Stomach (tissue), 9 donors: Measurements from ENCODE around the gene HSDL2. TPM values are rescaled to one million over a fixed set of nuclear protein-coding genes. Genes with fewer than 3 reads are reported as not detected.

ENCODE experiments used
- DNase-seq, 2 donors: peaks; one replicate each; pipeline versions ENCODE4 v3.0.0 to v3.0.0-alpha.2; 2013 to 2019
- H3K27ac ChIP-seq, 5 donors: fragments of 200-600 bp in 4 of 5; sonication (generic) in 4 of 5; one replicate each; pipeline ENCODE4 v1.5.1; 2013 to 2019; ENCODE audit warnings: mild to moderate bottlenecking in 1 of 5, moderate library complexity in 1 of 5
- H3K27me3 ChIP-seq, 3 donors: fragments of 200-600 bp; sonication (generic); one replicate each; pipeline ENCODE4 v1.5.1; 2017 to 2019; ENCODE audit warnings: mixed run types in 1 of 3
- H3K36me3 ChIP-seq, 4 donors: fragments of 200-600 bp; sonication (generic); 1 replicate in 3 of 4; 2 replicates in 1 of 4; pipeline ENCODE4 v1.5.1; 2016 to 2019
- H3K4me1 ChIP-seq, 4 donors: fragments of 200-600 bp; sonication (generic); one replicate each; pipeline ENCODE4 v1.5.1; 2016 to 2019
- H3K4me3 ChIP-seq, 4 donors: fragments of 200-600 bp; sonication (generic) in 3 of 4; one replicate each; pipeline ENCODE4 v1.5.1; 2016 to 2019; ENCODE audit warnings: mild to moderate bottlenecking in 1 of 4
- H3K9me3 ChIP-seq, 4 donors: fragments of 200-600 bp; sonication (generic); one replicate each; pipeline ENCODE4 v1.5.1; 2016 to 2019
- CTCF ChIP-seq, 7 experiments: fragments of 450-650 bp in 4 of 7; fragments of 200-600 bp in 3 of 7; sonication (generic) in 3 of 7; IDR thresholded peaks; one replicate each; pipeline ENCODE4 v1.5.1; 2016 to 2019; ENCODE audit warnings: antibody characterized with exemption in 7 of 7, control low read depth in 2 of 7, mild to moderate bottlenecking in 1 of 7
- EP300 ChIP-seq: sonication (generic); formaldehyde crosslinking; IDR thresholded peaks from one replicate; pipeline ENCODE4 v1.6.1; 2017; ENCODE audit warnings: antibody characterized with exemption
- POLR2A ChIP-seq, 4 donors: fragments of 450-650 bp; IDR thresholded peaks; one replicate each; pipeline ENCODE4 v1.6.1; 2016; ENCODE audit warnings: antibody characterized with exemption in 4 of 4, control low read depth in 2 of 4, mild to moderate bottlenecking in 1 of 4, moderate library complexity in 1 of 4
- POLR2AphosphoS5 ChIP-seq, 3 donors: sonication (generic); formaldehyde crosslinking; IDR thresholded peaks; one replicate each; pipeline ENCODE4 v1.6.1; 2016; ENCODE audit warnings: antibody characterized with exemption in 3 of 3
- WGBS, 5 donors: extraction: QIAGEN DNeasy Blood & Tissue Kit in 3 of 5; methylation state at CpG; one replicate each; pipeline versions ENCODE4 v1.1.5 to v1.1.7; 2013 to 2018; 5-methylcytosine and 5-hydroxymethylcytosine counted together
- intact Hi-C: fragments of 100-400 bp; cut with DNase I; formaldehyde crosslinking; loops from one replicate; pipeline ENCODE4 v1.15.1; 2023; ENCODE audit warnings: low total_unique reads
- polyA plus RNA-seq, 3 donors: library from polyadenylated mRNA; stranded (reverse); fragments of 200-250 nt; gene quantifications; one replicate each; pipeline ENCODE4 v1.2.3, GENCODE V29; 2013
- total RNA-seq, 5 donors: library from RNA; depleted of rRNA; stranded (reverse); fragments of >200 nt; gene quantifications; one replicate each; pipeline versions ENCODE4 v1.1.0 to v1.2.3, GENCODE V29; 2014 to 2016
- donor health status: healthy with polysubstance abuse.
- donor health status: Bipolar disorder and iron deficiency.
- donor health status: healthy.

The HSDL2 gene
- total and polyA plus RNA-seq, 8 donors, result 18.3 to 56.9 (median 24.8) TPM

DNA sequence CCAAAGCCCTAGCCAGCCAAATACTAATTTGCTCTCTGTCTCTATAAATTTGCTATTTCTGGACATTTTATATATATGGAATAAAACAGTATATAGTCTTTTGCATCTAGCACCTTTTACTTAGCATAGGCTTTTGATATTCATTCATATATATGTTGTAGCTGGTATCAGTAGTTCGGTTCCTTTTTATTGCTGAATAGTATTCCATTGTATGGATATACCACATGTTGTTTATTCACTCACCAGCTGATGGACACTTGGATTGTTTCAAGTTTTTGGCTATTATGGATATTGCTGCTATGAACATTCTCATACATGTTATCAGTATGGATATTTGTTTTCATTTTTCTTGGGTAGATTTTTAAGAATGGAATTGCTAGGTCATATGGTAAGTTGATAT lies 82.9 kb downstream of the HSDL2 start:
- no peak for DNase-seq
- Histone ChIP-seq H3K27me3 (no peaks in the 10 kb centered on the region), H3K9me3 (no peaks in the 10 kb centered on the region), H3K4me1 (no peaks in the 10 kb centered on the region), H3K36me3 (peaks cover 7 to 81% (median 72%) of the 10 kb centered on the region in 4 donors), H3K4me3 (no peak overlapping the region), H3K27ac (no peak overlapping the region)
- TF ChIP-seq CTCF (IDR thresholded peaks at IDR 0.05) (no peak), EP300 (no peak), POLR2AphosphoS5 (IDR thresholded peaks at IDR 0.05) (no peak), POLR2A (IDR thresholded peaks at IDR 0.05) (no peak)
- 85 to 100% (median 96%) methylated on average over 1 of the region's 1 CpG for WGBS, 5 donors
- intact Hi-C loops, result no loop called here

GRCh38 chr9:112465352-112465751 lies 85.4 kb downstream of the HSDL2 start:
- Histone ChIP-seq H3K9me3 (no peaks in the 10 kb centered on the region), H3K27ac (no peak overlapping the region), H3K36me3 (peaks cover 7 to 69% (median 56%) of the 10 kb centered on the region in 4 donors), H3K4me1 (no peaks in the 10 kb centered on the region), H3K27me3 (no peaks in the 10 kb centered on the region), H3K4me3 (no peak overlapping the region)
- TF ChIP-seq POLR2A (IDR thresholded peaks at IDR 0.05) (no peak), POLR2AphosphoS5 (IDR thresholded peaks at IDR 0.05) (no peak), EP300 (no peak), CTCF (IDR thresholded peaks at IDR 0.05) (no peak)
- intact Hi-C loops, result no loop called here
- WGBS, 5 donors, result 90 to 95% (median 94%) methylated on average over 4 of the region's 4 CpGs
- DNase-seq, result no peak

DNA sequence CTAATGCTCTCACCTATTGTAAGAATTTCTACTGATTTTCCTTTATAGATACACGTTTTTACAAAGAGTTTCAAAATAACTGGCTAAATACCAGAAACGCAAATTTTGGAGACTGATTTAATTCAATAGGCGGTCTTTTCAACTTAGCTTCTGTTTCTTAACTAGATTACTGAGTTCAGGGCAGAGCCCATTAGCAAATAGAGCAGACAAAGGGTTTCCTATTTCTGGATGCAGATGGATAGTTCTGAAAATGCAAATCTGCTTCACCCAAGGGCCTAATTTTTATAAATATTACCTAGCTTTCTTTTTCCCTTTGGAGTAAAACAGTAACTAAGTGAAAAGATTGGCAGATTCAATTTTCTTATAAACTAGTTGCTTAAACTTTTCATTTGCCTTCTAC lies 93.1 kb downstream of the HSDL2 start:
- no peak for TF ChIP-seq EP300
- TF ChIP-seq CTCF (IDR thresholded peaks at IDR 0.05), result no peak
- no peak for TF ChIP-seq POLR2A (IDR thresholded peaks at IDR 0.05)
- no peak for TF ChIP-seq POLR2AphosphoS5 (IDR thresholded peaks at IDR 0.05)
- WGBS, 5 donors, result 84 to 91% (median 85%) methylated on average over 3 of the region's 3 CpGs

GRCh38 chr9:112473986-112474385 lies 94.1 kb downstream of the HSDL2 start:
- Histone ChIP-seq H3K27ac (no peak overlapping the region), H3K4me1 (no peaks in the 10 kb centered on the region), H3K36me3 (peaks cover 0 to 53% (median 28%) of the 10 kb centered on the region in 4 donors), H3K9me3 (peaks cover 0 to 21% (median 8%) of the 10 kb centered on the region in 4 donors), H3K27me3 (no peaks in the 10 kb centered on the region), H3K4me3 (no peak overlapping the region)
- WGBS, 5 donors, result 87 to 98% (median 96%) methylated on average over 2 of the region's 2 CpGs
- DNase-seq, result no peak
- intact Hi-C loops, result no loop called here
- TF ChIP-seq CTCF (IDR thresholded peaks at IDR 0.05) (no peak), POLR2AphosphoS5 (IDR thresholded peaks at IDR 0.05) (no peak), POLR2A (IDR thresholded peaks at IDR 0.05) (no peak), EP300 (no peak)

More for the DNA sequence above, 93.1 kb downstream of the HSDL2 start:
- no peak for DNase-seq
- intact Hi-C loops, result no loop called here
- no peaks in the 10 kb centered on the region for H3K27me3 ChIP-seq
- H3K27ac ChIP-seq, result no peak overlapping the region
- H3K36me3 ChIP-seq, result peaks cover 0 to 51% (median 33%) of the 10 kb centered on the region in 4 donors
- H3K9me3 ChIP-seq, result peaks cover 0 to 15% (median 4%) of the 10 kb centered on the region in 4 donors
- no peak overlapping the region for H3K4me3 ChIP-seq
- no peaks in the 10 kb centered on the region for H3K4me1 ChIP-seq
